ENCODE measurements around the gene CD58. TPM values are rescaled to one million over a fixed set of nuclear protein-coding genes. Genes with fewer than 3 reads are reported as not detected.

The CD58 gene
- total and polyA plus RNA-seq, 9 of the 15 experiments (the other 6 are each of a cell fraction or from before 2014, with no cell fraction given): 18.1 to 113 (median 37.4) TPM

- TF ChIP-seq, protein P1, sequence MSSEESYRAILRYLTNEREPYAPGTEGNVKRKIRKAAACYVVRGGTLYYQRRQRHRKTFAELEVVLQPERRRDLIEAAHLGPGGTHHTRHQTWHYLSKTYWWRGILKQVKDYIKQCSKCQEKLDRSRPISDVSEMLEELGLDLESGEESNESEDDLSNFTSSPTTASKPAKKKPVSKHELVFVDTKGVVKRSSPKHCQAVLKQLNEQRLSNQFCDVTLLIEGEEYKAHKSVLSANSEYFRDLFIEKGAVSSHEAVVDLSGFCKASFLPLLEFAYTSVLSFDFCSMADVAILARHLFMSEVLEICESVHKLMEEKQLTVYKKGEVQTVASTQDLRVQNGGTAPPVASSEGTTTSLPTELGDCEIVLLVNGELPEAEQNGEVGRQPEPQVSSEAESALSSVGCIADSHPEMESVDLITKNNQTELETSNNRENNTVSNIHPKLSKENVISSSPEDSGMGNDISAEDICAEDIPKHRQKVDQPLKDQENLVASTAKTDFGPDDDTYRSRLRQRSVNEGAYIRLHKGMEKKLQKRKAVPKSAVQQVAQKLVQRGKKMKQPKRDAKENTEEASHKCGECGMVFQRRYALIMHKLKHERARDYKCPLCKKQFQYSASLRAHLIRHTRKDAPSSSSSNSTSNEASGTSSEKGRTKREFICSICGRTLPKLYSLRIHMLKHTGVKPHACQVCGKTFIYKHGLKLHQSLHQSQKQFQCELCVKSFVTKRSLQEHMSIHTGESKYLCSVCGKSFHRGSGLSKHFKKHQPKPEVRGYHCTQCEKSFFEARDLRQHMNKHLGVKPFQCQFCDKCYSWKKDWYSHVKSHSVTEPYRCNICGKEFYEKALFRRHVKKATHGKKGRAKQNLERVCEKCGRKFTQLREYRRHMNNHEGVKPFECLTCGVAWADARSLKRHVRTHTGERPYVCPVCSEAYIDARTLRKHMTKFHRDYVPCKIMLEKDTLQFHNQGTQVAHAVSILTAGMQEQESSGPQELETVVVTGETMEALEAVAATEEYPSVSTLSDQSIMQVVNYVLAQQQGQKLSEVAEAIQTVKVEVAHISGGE (CRISPR knock-in tag; IDR thresholded peaks at IDR 0.05): peak in 1 of 3 experiments; percentile 87; a peak in 2 of 6 replicates
- peak; percentile 52 to 59 for TF ChIP-seq RAD21 (CRISPR knock-in tag; conservative IDR thresholded peaks at IDR 0.05 in 1 of 2, IDR thresholded peaks at IDR 0.05 in 1 of 2)
- TF ChIP-seq NCOA2 (IDR thresholded peaks at IDR 0.05; ENCODE audit: partially characterized antibody in 2 of 2): no peak
- peak; percentile 55; the same call in 1 of the 2 replicates for TF ChIP-seq ARID4B (CRISPR knock-in tag; IDR thresholded peaks at IDR 0.05)
- TF ChIP-seq, protein P2, sequence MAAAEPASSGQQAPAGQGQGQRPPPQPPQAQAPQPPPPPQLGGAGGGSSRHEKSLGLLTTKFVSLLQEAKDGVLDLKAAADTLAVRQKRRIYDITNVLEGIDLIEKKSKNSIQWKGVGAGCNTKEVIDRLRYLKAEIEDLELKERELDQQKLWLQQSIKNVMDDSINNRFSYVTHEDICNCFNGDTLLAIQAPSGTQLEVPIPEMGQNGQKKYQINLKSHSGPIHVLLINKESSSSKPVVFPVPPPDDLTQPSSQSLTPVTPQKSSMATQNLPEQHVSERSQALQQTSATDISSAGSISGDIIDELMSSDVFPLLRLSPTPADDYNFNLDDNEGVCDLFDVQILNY (CRISPR knock-in tag; IDR thresholded peaks at IDR 0.05): 0 out of 2 replicates have a peak, but pooled peaks have one; percentile 67
- TF ChIP-seq, protein P3, sequence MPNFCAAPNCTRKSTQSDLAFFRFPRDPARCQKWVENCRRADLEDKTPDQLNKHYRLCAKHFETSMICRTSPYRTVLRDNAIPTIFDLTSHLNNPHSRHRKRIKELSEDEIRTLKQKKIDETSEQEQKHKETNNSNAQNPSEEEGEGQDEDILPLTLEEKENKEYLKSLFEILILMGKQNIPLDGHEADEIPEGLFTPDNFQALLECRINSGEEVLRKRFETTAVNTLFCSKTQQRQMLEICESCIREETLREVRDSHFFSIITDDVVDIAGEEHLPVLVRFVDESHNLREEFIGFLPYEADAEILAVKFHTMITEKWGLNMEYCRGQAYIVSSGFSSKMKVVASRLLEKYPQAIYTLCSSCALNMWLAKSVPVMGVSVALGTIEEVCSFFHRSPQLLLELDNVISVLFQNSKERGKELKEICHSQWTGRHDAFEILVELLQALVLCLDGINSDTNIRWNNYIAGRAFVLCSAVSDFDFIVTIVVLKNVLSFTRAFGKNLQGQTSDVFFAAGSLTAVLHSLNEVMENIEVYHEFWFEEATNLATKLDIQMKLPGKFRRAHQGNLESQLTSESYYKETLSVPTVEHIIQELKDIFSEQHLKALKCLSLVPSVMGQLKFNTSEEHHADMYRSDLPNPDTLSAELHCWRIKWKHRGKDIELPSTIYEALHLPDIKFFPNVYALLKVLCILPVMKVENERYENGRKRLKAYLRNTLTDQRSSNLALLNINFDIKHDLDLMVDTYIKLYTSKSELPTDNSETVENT (CRISPR knock-in tag; IDR thresholded peaks at IDR 0.05): peak; percentile 85
- no peak; the same call in 1 of the 2 replicates for TF ChIP-seq HIVEP1 (CRISPR knock-in tag; IDR thresholded peaks at IDR 0.05)
- TF ChIP-seq CBFA2T3 (IDR thresholded peaks at IDR 0.05): peak; percentile 24; the same call in 1 of the 2 replicates
- TF ChIP-seq, protein P4, sequence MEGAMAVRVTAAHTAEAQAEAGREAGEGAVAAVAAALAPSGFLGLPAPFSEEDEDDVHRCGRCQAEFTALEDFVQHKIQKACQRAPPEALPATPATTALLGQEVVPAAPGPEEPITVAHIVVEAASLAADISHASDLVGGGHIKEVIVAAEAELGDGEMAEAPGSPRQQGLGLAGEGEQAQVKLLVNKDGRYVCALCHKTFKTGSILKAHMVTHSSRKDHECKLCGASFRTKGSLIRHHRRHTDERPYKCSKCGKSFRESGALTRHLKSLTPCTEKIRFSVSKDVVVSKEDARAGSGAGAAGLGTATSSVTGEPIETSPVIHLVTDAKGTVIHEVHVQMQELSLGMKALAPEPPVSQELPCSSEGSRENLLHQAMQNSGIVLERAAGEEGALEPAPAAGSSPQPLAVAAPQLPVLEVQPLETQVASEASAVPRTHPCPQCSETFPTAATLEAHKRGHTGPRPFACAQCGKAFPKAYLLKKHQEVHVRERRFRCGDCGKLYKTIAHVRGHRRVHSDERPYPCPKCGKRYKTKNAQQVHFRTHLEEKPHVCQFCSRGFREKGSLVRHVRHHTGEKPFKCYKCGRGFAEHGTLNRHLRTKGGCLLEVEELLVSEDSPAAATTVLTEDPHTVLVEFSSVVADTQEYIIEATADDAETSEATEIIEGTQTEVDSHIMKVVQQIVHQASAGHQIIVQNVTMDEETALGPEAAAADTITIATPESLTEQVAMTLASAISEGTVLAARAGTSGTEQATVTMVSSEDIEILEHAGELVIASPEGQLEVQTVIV (CRISPR knock-in tag; IDR thresholded peaks at IDR 0.05; ENCODE audit: borderline replicate concordance): no peak
- no peak; the same call in 1 of the 2 replicates for TF ChIP-seq FOSL1 (tag; conservative IDR thresholded peaks at IDR 0.05)
Measured at GRCh38 chr1:116570358-116571214, at the start of gene CD58 (continued).
